CD4-positive, alpha-beta memory T cell (primary cell): ENCODE data around the gene SIT1. TPM values are rescaled to one million over a fixed set of nuclear protein-coding genes. Genes with fewer than 3 reads are reported as not detected.
"Not testable (repeated sequence)": the region's sequence is repeated elsewhere in the genome, so short reads cannot be mapped to it uniquely, and the experiment has no call there.

Source experiments
- CTCF ChIA-PET: fragments of 350-600 bp; sonication (Branson Sonifier 250); formaldehyde crosslinking; loops from one replicate; lab custom pipeline; 2021; ENCODE audit warnings: inconsistent platforms; ENCODE audit not compliant: partially characterized antibody; lab: Charles Lee
- POLR2A ChIA-PET: fragments of 350-600 bp; sonication (Branson Sonifier 250); formaldehyde crosslinking; loops from one replicate; lab custom pipeline; 2021; ENCODE audit not compliant: partially characterized antibody; lab: Charles Lee
- DNase-seq, 5 donors: peaks; one replicate each; pipeline versions ENCODE4 v3.0.0 to v3.0.0-alpha.2; 2020 to 2022; ENCODE audit warnings: mixed read lengths in 1 of 5
- H3K27ac ChIP-seq: one replicate; pipeline ENCODE4 v1.7.0; 2013; ENCODE audit warnings: low read depth, low read length
- H3K27me3 ChIP-seq: 2 replicates; pipeline ENCODE4 v1.7.0; 2013; ENCODE audit warnings: mild to moderate bottlenecking, low read length, moderate library complexity; ENCODE audit not compliant: insufficient read depth
- H3K36me3 ChIP-seq: 2 replicates; pipeline ENCODE4 v1.7.0; 2013; ENCODE audit warnings: mild to moderate bottlenecking, low read length, moderate library complexity; ENCODE audit not compliant: insufficient read depth
- H3K4me1 ChIP-seq: 2 replicates; pipeline ENCODE4 v1.7.0; 2013; ENCODE audit warnings: mild to moderate bottlenecking, low read length, moderate library complexity; ENCODE audit not compliant: insufficient read depth
- H3K4me3 ChIP-seq, 2 donors: one replicate each; pipeline ENCODE4 v1.7.0; 2013; ENCODE audit warnings: low read length in 2 of 2, mild to moderate bottlenecking in 1 of 2
- H3K9me3 ChIP-seq, 2 donors: one replicate each; pipeline ENCODE4 v1.7.0; 2013; ENCODE audit warnings: low read length in 2 of 2, control low read depth in 1 of 2; ENCODE audit not compliant: control insufficient read depth in 1 of 2
- H3K27ac Mint-ChIP-seq, 7 donors: one replicate each; pipeline ENCODE4 v1.8.0; 2020 to 2021; ENCODE audit warnings: mixed read lengths in 7 of 7, mild to moderate bottlenecking in 6 of 7, inconsistent platforms in 3 of 7, moderate library complexity in 3 of 7
- H3K27me3 Mint-ChIP-seq, 2 donors: one replicate each; pipeline ENCODE4 v1.8.0; 2020 to 2021; ENCODE audit warnings: mixed read lengths in 2 of 2
- H3K36me3 Mint-ChIP-seq, 2 donors: one replicate each; pipeline ENCODE4 v1.8.0; 2020 to 2021; ENCODE audit warnings: mixed read lengths in 2 of 2, inconsistent platforms in 1 of 2, mild to moderate bottlenecking in 1 of 2
- H3K4me1 Mint-ChIP-seq, 4 donors: one replicate each; pipeline ENCODE4 v1.8.0; 2020 to 2021; ENCODE audit warnings: mixed read lengths in 4 of 4, mild to moderate bottlenecking in 1 of 4
- H3K4me3 Mint-ChIP-seq, 8 donors: one replicate each; pipeline ENCODE4 v1.8.0; 2020 to 2021; ENCODE audit warnings: mixed read lengths in 8 of 8, mild to moderate bottlenecking in 7 of 8, moderate library complexity in 6 of 8, inconsistent platforms in 3 of 8
- H3K9me3 Mint-ChIP-seq, 8 donors: one replicate each; pipeline ENCODE4 v1.8.0; 2020 to 2021; ENCODE audit warnings: mixed read lengths in 8 of 8, mild to moderate bottlenecking in 5 of 8, inconsistent platforms in 3 of 8, moderate library complexity in 1 of 8
- intact Hi-C: fragments of 100-400 bp; cut with micrococcal nuclease; formaldehyde crosslinking; loops from one replicate; pipeline ENCODE4 v1.15.1; 2023
- polyA plus RNA-seq, 2 donors: library from polyadenylated mRNA; unstranded; fragments of 300-500 nt; fragmentation: Illumina TruSeq; gene quantifications; one replicate each; pipeline ENCODE4 v1.2.3, GENCODE V29; 2021
- total RNA-seq, 2 experiments: library from RNA; stranded (reverse); gene quantifications; one replicate each; pipeline ENCODE4 v1.2.3, GENCODE V29; 2021

The SIT1 gene
- total and polyA plus RNA-seq, 4 experiments from 2014 or later, result 68.7 to 231 (median 117) TPM

GRCh38 chr9:35615981-35616680 lies 34.6 kb downstream of the SIT1 start:
- Histone ChIP-seq H3K27ac (peak overlapping the region; percentile 60), H3K4me1 (peaks cover 36% of the 10 kb centered on the region), H3K27me3 (no peaks in the 10 kb centered on the region), H3K36me3 (no peaks in the 10 kb centered on the region), H3K4me3 (peak overlapping the region in 1 of 2 donors; percentile 64), H3K9me3 (no peaks in the 10 kb centered on the region)
- no peak for DNase-seq
- Mint-ChIP-seq H3K36me3 (peaks cover 0 to 3% of the 10 kb centered on the region in 2 donors), H3K9me3 (no peaks in the 10 kb centered on the region), H3K27me3 (no peaks in the 10 kb centered on the region), H3K27ac (peak overlapping the region; percentile 88 to 95 (median 93)), H3K4me3 (peak overlapping the region; percentile 84 to 91 (median 88)), H3K4me1 (peaks cover 29 to 65% (median 40%) of the 10 kb centered on the region in 4 donors)
- CTCF ChIA-PET, result interaction anchor here (0.7 to 11.1 kb wide), 17 partner anchors 8 to 514 kb away, joined by 3 to 145 read pairs (median 9); partner anchors contain the start of genes CCDC107, CREB3, RMRP and STOML2
- POLR2A ChIA-PET, result interaction anchor here (0.6 to 8.2 kb wide), 12 partner anchors 11 to 522 kb away, joined by 3 to 148 read pairs (median 6); partner anchors contain the start of genes CCDC107, CREB3, GBA2 and RGP1
- intact Hi-C loops, result loop anchor here (2.0 to 5.0 kb wide), 2 partner anchors 81 to 266 kb away; no protein-coding TSS in a partner anchor

- H3K4me1 Mint-ChIP-seq, result peaks cover 16 to 45% (median 24%) of the 10 kb centered on the region in 4 donors
Observed at GRCh38 chr9:35612843-35613242, 37.9 kb downstream of the SIT1 start.

DNA sequence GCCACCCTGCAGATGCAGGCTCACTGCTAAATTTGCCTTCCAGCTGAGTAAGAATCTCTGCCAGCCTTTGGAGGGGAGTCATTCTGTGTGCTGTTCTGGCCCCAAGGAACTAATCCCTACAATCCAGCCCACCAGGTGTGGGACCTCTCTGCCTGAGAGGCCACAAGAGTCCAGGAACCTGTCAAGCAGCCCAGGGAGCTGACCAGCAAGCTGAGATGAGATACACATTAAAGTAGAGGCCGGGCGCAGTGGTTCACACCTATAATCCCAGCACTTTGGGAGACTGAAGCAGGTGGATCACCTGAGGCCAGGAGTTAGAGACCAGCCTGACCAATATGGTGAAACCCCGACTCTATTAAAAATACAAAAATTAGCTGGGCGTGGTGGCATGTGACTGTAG lies 38.7 kb downstream of the SIT1 start:
- H3K27ac Mint-ChIP-seq, result peak overlapping the region in 1 of 7 donors; percentile 59
- H3K4me3 ChIP-seq, H3K27ac ChIP-seq, intact Hi-C loops, DNase-seq, H3K9me3 ChIP-seq, H3K9me3 Mint-ChIP-seq, H3K27me3 Mint-ChIP-seq, H3K27me3 ChIP-seq, H3K4me3 Mint-ChIP-seq: not testable (repeated sequence)
- H3K4me1 ChIP-seq, result peaks cover 17% of the 10 kb centered on the region
- peaks cover 17% of the 10 kb centered on the region for H3K36me3 ChIP-seq
- H3K36me3 Mint-ChIP-seq, result peaks cover 11 to 19% of the 10 kb centered on the region in 2 donors
- H3K4me1 Mint-ChIP-seq, result peaks cover 13 to 45% (median 20%) of the 10 kb centered on the region in 4 donors
- POLR2A ChIA-PET, result interaction anchor here (1.0 to 2.7 kb wide), 7 partner anchors 36 to 578 kb away, joined by 3 to 27 read pairs (median 4); partner anchors contain the start of genes CCDC107, CLTA, CREB3 and RMRP
- CTCF ChIA-PET, result interaction anchor here (1.2 to 11.1 kb wide), 18 partner anchors 7 to 137 kb away, joined by 3 to 145 read pairs (median 11); partner anchors contain the start of genes ARHGEF39, CCDC107, CREB3 and GBA2

More at GRCh38 chr9:35612843-35613242, 37.9 kb downstream of the SIT1 start:
- ChIA-PET CTCF (interaction anchor here (0.6 to 11.1 kb wide), 11 partner anchors 10 to 256 kb away, joined by 3 to 145 read pairs (median 16); partner anchors contain the start of genes ARHGEF39, CCDC107, CREB3 and GBA2), POLR2A (interaction anchor here (0.5 to 8.2 kb wide), 6 partner anchors 8 to 577 kb away, joined by 3 to 80 read pairs (median 15); partner anchors contain the start of genes CCDC107, CLTA, CREB3 and RMRP)
- Mint-ChIP-seq H3K9me3 (no peaks in the 10 kb centered on the region), H3K27ac (peak overlapping the region in 1 of 7 donors; percentile 60), H3K27me3 (no peaks in the 10 kb centered on the region), H3K36me3 (peaks cover 5 to 14% of the 10 kb centered on the region in 2 donors), H3K4me3 (no peak overlapping the region)
- Histone ChIP-seq H3K4me1 (peaks cover 17% of the 10 kb centered on the region), H3K27me3 (no peaks in the 10 kb centered on the region), H3K27ac (no peak overlapping the region), H3K36me3 (peaks cover 13% of the 10 kb centered on the region), H3K4me3 (no peak overlapping the region), H3K9me3 (no peaks in the 10 kb centered on the region)
- DNase-seq, result no peak
- intact Hi-C loops, result loop anchor here (1.0 kb wide), 1 partner anchor 9 kb away; no protein-coding TSS in a partner anchor

GRCh38 chr9:35611230-35611797 lies 39.4 kb downstream of the SIT1 start:
- Mint-ChIP-seq H3K27ac (peak overlapping the region in 5 of 7 donors; percentile 4 to 83 (median 59)), H3K9me3 (no peaks in the 10 kb centered on the region), H3K36me3 (peaks cover 15 to 23% of the 10 kb centered on the region in 2 donors), H3K4me3 (peak overlapping the region in 1 of 8 donors; percentile 26), H3K4me1 (peaks cover 13 to 43% (median 20%) of the 10 kb centered on the region in 4 donors), H3K27me3 (no peaks in the 10 kb centered on the region)
- DNase-seq, result peak; percentile 45 to 63 (median 49)
- intact Hi-C loops, result no loop called here
- ChIA-PET POLR2A (interaction anchor here (0.7 to 2.7 kb wide), 11 partner anchors 36 to 579 kb away, joined by 3 to 27 read pairs (median 4); partner anchors contain the start of genes CCDC107, CLTA, CREB3 and RMRP), CTCF (interaction anchor here (0.5 to 11.1 kb wide), 32 partner anchors 8 to 589 kb away, joined by 3 to 145 read pairs (median 6); partner anchors contain the start of genes ARHGEF39, CCDC107, CREB3 and GBA2)
- Histone ChIP-seq H3K4me1 (peaks cover 19% of the 10 kb centered on the region), H3K4me3 (no peak overlapping the region), H3K27me3 (no peaks in the 10 kb centered on the region), H3K27ac (no peak overlapping the region), H3K9me3 (no peaks in the 10 kb centered on the region), H3K36me3 (peaks cover 17% of the 10 kb centered on the region)

- H3K4me1 Mint-ChIP-seq, result peaks cover 15 to 43% (median 22%) of the 10 kb centered on the region in 4 donors
- DNase-seq, result no peak
- no peaks in the 10 kb centered on the region for H3K9me3 ChIP-seq
- H3K36me3 ChIP-seq, result peaks cover 17% of the 10 kb centered on the region
- no peaks in the 10 kb centered on the region for H3K9me3 Mint-ChIP-seq
- H3K27ac Mint-ChIP-seq, result no peak overlapping the region
- H3K27me3 Mint-ChIP-seq, result no peaks in the 10 kb centered on the region
- H3K27me3 ChIP-seq, result no peaks in the 10 kb centered on the region
- POLR2A ChIA-PET, result interaction anchor here (1.3 to 2.6 kb wide), 5 partner anchors 37 to 147 kb away, joined by 4 to 13 read pairs (median 6); partner anchors contain the start of genes CCDC107, CREB3, RMRP and TLN1
- H3K36me3 Mint-ChIP-seq, result peaks cover 15 to 23% of the 10 kb centered on the region in 2 donors
- no peak overlapping the region for H3K27ac ChIP-seq
- H3K4me3 Mint-ChIP-seq, result no peak overlapping the region
- CTCF ChIA-PET, result interaction anchor here (1.7 to 11.1 kb wide), 6 partner anchors 22 to 146 kb away, joined by 4 to 145 read pairs (median 43); partner anchors contain the start of genes CCDC107, RMRP and SIT1
- intact Hi-C loops, result no loop called here
- H3K4me1 ChIP-seq, result peaks cover 22% of the 10 kb centered on the region
- no peak overlapping the region for H3K4me3 ChIP-seq
Observed at GRCh38 chr9:35609820-35610163, 40.9 kb downstream of the SIT1 start.

- Mint-ChIP-seq H3K9me3 (no peaks in the 10 kb centered on the region), H3K27me3 (no peaks in the 10 kb centered on the region), H3K4me1 (peaks cover 18 to 43% (median 24%) of the 10 kb centered on the region in 4 donors), H3K4me3 (no peak overlapping the region), H3K36me3 (peaks cover 15 to 28% of the 10 kb centered on the region in 2 donors), H3K27ac (no peak overlapping the region)
- CTCF ChIA-PET, result interaction anchor here (0.5 to 8.7 kb wide), 10 partner anchors 8 to 961 kb away, joined by 3 to 85 read pairs (median 3); partner anchors contain the start of gene ARHGEF39
- no peaks in the 10 kb centered on the region for H3K27me3 ChIP-seq
- no peak overlapping the region for H3K4me3 ChIP-seq
- no peaks in the 10 kb centered on the region for H3K9me3 ChIP-seq
- intact Hi-C loops, result no loop called here
- H3K27ac ChIP-seq, result no peak overlapping the region
- DNase-seq, result peak in 1 of 5 donors; percentile 30
- POLR2A ChIA-PET, result interaction anchor here (1.6 to 1.7 kb wide), 3 partner anchors 37 to 123 kb away, joined by 6 to 9 read pairs (median 7); partner anchors contain the start of genes CCDC107, CREB3, RMRP and TLN1
- peaks cover 17% of the 10 kb centered on the region for H3K36me3 ChIP-seq
- peaks cover 27% of the 10 kb centered on the region for H3K4me1 ChIP-seq
Observed at GRCh38 chr9:35609001-35609819, 41.5 kb downstream of the SIT1 start.
